NCI-H1930 (cell line): ENCODE data around the gene DDC.
"Not testable (repeated sequence)": the region's sequence is repeated elsewhere in the genome, so short reads cannot be mapped to it uniquely, and the experiment has no call there.

Experiments
- DNase-seq, 2 experiments: peaks; one replicate each; lab custom pipeline; 2025; lab: John Stamatoyannopoulos, UW

DDC gene

GRCh38 chr7:50519350-50519749 lies 45.9 kb downstream of the DDC start:
- not testable (repeated sequence) for DNase-seq

GRCh38 chr7:50513166-50513871 lies 51.9 kb downstream of the DDC start:
- DNase-seq, result no peak

GRCh38 chr7:50512384-50512783 lies 52.8 kb downstream of the DDC start:
- no peak for DNase-seq

- no peak for DNase-seq
Measured at GRCh38 chr7:50509459-50509858, 55.7 kb downstream of the DDC start.

GRCh38 chr7:50508471-50508943 lies 56.7 kb downstream of the DDC start:
- DNase-seq, result no peak

- peak in 1 of 2 experiments; percentile 15 for DNase-seq
Measured at GRCh38 chr7:50507898-50508470, 57.2 kb downstream of the DDC start.

- DNase-seq, result no peak
Measured at GRCh38 chr7:50505553-50506210, 59.5 kb downstream of the DDC start.

GRCh38 chr7:50504646-50505546 lies 60.3 kb downstream of the DDC start:
- no peak for DNase-seq

GRCh38 chr7:50502947-50503346 lies 62.3 kb downstream of the DDC start:
- no peak for DNase-seq

GRCh38 chr7:50502001-50502684 lies 63.1 kb downstream of the DDC start:
- DNase-seq, result no peak

- DNase-seq, result no peak
Measured at GRCh38 chr7:50499092-50499491, 66.1 kb downstream of the DDC start.

GRCh38 chr7:50497968-50498367 lies 67.2 kb downstream of the DDC start:
- DNase-seq, result no peak

- no peak for DNase-seq
Measured at GRCh38 chr7:50497068-50497642, 68.0 kb downstream of the DDC start.

- no peak for DNase-seq
Measured at GRCh38 chr7:50496569-50496968, 68.6 kb downstream of the DDC start.

- no peak for DNase-seq
Measured at GRCh38 chr7:50495746-50496145, 69.5 kb downstream of the DDC start.

- DNase-seq, result no peak
Measured at GRCh38 chr7:50492770-50493519, 72.3 kb downstream of the DDC start.

GRCh38 chr7:50491943-50492342 lies 73.3 kb downstream of the DDC start:
- DNase-seq, result no peak

GRCh38 chr7:50491209-50491608 lies 74.0 kb downstream of the DDC start:
- no peak for DNase-seq

- DNase-seq, result no peak
Measured at GRCh38 chr7:50488379-50488778, 76.8 kb downstream of the DDC start.

- DNase-seq, result no peak
Measured at GRCh38 chr7:50486512-50486911, 78.7 kb downstream of the DDC start.

GRCh38 chr7:50481867-50482266 lies 83.3 kb downstream of the DDC start:
- DNase-seq, result no peak
